ENCODE data around the gene EIF2S1.

- no peak for TF ChIP-seq CTCF (conservative IDR thresholded peaks at IDR 0.05; ENCODE audit: low read depth in 2 of 2)
- TF ChIP-seq EZH2 (IDR thresholded peaks at IDR 0.05; ENCODE audit: low read depth, unreplicated experiment), result no peak
- no peak for TF ChIP-seq REST (IDR thresholded peaks at IDR 0.05; ENCODE audit: unreplicated experiment)
- no peak for TF ChIP-seq NANOG (IDR thresholded peaks at IDR 0.05; ENCODE audit: borderline replicate concordance)
- TF ChIP-seq EZH2phosphoT487 (IDR thresholded peaks at IDR 0.05; ENCODE audit: unreplicated experiment), result no peak
- no peak for TF ChIP-seq POLR2AphosphoS5 (IDR thresholded peaks at IDR 0.05; ENCODE audit: low read depth)
- TF ChIP-seq STAT1 (IDR thresholded peaks at IDR 0.05; ENCODE audit: unreplicated experiment), result no peak
- no peak for TF ChIP-seq JUNB (IDR thresholded peaks at IDR 0.05; ENCODE audit: unreplicated experiment)
- TF ChIP-seq ZNF114 (CRISPR knock-in tag; IDR thresholded peaks at IDR 0.05), result no peak
Observed at GRCh38 chr14:67396381-67396970, 36.3 kb downstream of the EIF2S1 start.

All from GM23338 (cell line).